Cardiac muscle cell (in vitro differentiated cells and primary cell): ENCODE results near the gene ARHGEF3. TPM values are rescaled to one million over a fixed set of nuclear protein-coding genes. Genes with fewer than 3 reads are reported as not detected.
A peak's percentile ranks its signal among the peaks of the same experiment; 100 is the strongest.

Source experiments
- DNase-seq, 2 donors: peaks; one replicate each; pipeline versions ENCODE4 v3.0.0 to v3.0.0-alpha.2; 2010 to 2017; ENCODE audit warnings: low read depth in 1 of 2, low spot score in 1 of 2
- H3K27ac ChIP-seq: fragments of 200-600 bp; sonication (generic); 2 replicates; pipeline ENCODE4 v1.5.1; 2016
- H3K27me3 ChIP-seq: fragments of 200-600 bp; sonication (generic); 2 replicates; pipeline ENCODE4 v1.6.0; 2016; ENCODE audit warnings: control low read depth
- H3K36me3 ChIP-seq: fragments of 200-600 bp; sonication (generic); 2 replicates; pipeline ENCODE4 v1.5.1; 2016; ENCODE audit warnings: control low read depth
- H3K4me1 ChIP-seq: fragments of 200-600 bp; sonication (generic); 2 replicates; pipeline ENCODE4 v1.8.1; 2017; ENCODE audit warnings: low read depth, mild to moderate bottlenecking, mixed run types
- H3K4me3 ChIP-seq: fragments of 200-600 bp; sonication (generic); 2 replicates; pipeline ENCODE4 v1.5.1; 2016; ENCODE audit warnings: mild to moderate bottlenecking
- H3K9me3 ChIP-seq: fragments of 200-600 bp; sonication (generic); 2 replicates; pipeline ENCODE4 v1.5.1; 2017; ENCODE audit warnings: low read depth, mild to moderate bottlenecking, control low read depth
- polyA plus RNA-seq: library from polyadenylated mRNA; unstranded; fragments of >200 nt; fragmentation: Nextera tagmentation; extraction: Ambion mirVana; gene quantifications from 2 replicates; pipeline ENCODE4 v1.2.1, GENCODE V29; 2016
- total RNA-seq: library from RNA; depleted of rRNA; stranded (reverse); fragments of >200 nt; gene quantifications from 2 replicates; pipeline ENCODE4 v1.2.3, GENCODE V29; 2016
- TF ChIP-seq, protein P1 (sequence below): IDR thresholded peaks from 2 replicates; pipeline ENCODE4 v1.5.1; 2012; ENCODE audit warnings: low read depth, mild to moderate bottlenecking, low read length

Gene ARHGEF3
- total and polyA plus RNA-seq, 2 experiments from 2014 or later, result 9.3 to 12.8 TPM

DNA sequence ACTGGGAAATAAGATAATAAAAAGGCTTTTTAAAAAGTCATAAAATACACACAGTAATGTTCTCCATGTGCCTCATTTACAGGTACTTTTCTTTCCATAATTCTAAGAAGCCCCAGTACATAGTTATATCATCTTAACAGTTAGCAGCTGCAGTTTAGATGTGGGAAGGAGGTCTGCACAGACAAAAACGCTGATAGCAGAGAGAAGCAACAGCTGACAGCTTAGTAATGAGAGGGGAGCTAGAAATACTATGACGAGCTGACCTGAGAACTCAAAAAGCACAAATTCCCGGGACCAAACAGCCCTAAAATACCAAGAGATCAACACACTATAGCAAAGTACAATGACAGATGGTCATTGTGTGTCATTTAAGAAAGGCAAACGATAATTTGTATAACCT is 36.7 kb upstream of the ARHGEF3 start:
- no peak overlapping the region for H3K4me3 ChIP-seq
- H3K9me3 ChIP-seq, result no peaks in the 10 kb centered on the region
- no peak overlapping the region for H3K27ac ChIP-seq
- no peaks in the 10 kb centered on the region for H3K36me3 ChIP-seq
- H3K27me3 ChIP-seq, result no peaks in the 10 kb centered on the region
- TF ChIP-seq, protein P1, sequence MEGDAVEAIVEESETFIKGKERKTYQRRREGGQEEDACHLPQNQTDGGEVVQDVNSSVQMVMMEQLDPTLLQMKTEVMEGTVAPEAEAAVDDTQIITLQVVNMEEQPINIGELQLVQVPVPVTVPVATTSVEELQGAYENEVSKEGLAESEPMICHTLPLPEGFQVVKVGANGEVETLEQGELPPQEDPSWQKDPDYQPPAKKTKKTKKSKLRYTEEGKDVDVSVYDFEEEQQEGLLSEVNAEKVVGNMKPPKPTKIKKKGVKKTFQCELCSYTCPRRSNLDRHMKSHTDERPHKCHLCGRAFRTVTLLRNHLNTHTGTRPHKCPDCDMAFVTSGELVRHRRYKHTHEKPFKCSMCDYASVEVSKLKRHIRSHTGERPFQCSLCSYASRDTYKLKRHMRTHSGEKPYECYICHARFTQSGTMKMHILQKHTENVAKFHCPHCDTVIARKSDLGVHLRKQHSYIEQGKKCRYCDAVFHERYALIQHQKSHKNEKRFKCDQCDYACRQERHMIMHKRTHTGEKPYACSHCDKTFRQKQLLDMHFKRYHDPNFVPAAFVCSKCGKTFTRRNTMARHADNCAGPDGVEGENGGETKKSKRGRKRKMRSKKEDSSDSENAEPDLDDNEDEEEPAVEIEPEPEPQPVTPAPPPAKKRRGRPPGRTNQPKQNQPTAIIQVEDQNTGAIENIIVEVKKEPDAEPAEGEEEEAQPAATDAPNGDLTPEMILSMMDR, result no peak
- no peak for DNase-seq
- no peaks in the 10 kb centered on the region for H3K4me1 ChIP-seq

DNA sequence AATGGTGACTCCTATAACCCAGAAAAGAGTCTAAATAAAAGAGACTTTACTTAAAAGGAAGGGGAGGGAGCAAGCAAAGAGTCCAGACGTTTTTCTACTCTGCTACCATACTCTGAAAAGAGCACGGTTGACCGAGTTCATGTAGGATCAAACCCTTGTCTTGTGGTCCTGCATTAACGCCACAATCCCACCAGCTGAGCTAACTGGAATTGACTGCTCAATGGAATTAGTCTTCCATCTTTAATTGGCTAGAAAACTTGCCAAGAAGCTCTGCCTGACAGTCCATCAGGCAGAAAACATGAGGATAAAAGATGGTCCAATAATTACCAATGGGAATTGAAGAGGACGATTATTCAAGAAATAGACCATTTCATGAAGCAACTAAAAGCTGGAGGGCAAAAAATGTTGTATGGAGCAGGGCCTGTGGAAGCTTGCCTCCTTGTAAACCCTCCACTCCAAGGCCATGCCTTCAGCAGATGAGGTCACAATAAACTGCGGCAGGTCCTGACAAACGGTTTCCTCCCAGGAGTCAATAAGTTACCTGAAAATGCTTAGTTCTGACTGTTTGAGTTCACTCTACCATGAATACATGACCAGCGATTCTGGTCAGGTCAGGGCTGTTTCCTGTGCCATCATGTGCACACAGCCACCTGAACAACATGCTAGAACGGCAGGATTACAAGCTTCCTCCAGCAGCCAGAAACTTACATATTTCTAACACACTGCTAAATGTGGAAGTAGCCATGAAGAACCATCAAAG is 35.6 kb upstream of the ARHGEF3 start:
- Histone ChIP-seq H3K36me3 (no peaks in the 10 kb centered on the region), H3K27ac (no peak overlapping the region), H3K4me1 (no peaks in the 10 kb centered on the region), H3K27me3 (no peaks in the 10 kb centered on the region), H3K4me3 (no peak overlapping the region), H3K9me3 (no peaks in the 10 kb centered on the region)
- TF ChIP-seq, protein P1, result no peak
- no peak for DNase-seq

DNA sequence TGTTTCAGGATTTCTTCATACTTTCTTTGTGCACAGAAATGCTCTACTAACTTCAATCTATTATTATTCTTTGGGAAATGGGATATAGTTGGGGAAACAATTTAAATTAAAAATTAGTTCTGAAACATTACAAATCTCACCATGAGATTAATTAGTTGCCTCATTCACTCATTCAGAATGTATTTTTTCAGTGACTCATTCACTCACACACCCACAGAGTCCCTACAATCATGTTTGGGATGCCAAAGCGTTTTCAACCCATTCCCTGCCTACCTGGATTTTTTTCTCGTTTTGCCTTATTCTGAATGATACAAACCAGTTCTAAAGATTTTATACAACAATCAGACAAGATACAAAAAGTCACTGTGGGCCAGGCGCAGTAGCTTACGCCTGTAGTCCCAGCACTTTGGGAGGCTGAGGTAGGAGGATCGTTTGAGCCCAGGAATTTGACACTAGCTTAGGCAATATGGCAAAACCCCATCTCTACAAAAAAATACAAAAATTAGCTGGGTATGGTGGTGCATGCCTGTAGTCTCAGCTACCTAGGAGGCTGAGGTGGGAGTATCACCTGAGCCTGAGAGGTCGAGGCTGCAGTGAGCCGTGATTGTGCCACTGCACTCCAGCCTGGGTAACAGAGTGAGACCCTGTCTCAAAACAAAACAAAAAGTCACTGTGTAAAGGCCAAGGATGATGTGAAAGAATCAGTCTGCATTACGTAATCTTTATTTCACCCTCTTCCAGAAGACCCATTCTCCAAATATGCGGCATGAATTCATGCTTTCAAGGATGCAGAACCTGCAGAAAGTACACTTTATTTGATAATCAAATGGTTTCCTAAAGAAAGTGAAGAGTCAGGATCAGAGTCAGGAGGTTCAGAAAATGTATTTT is 34.8 kb upstream of the ARHGEF3 start:
- peak in 1 of 2 donors; percentile 36 for DNase-seq
- Histone ChIP-seq H3K27me3 (no peaks in the 10 kb centered on the region), H3K36me3 (no peaks in the 10 kb centered on the region), H3K27ac (no peak overlapping the region), H3K4me3 (no peak overlapping the region), H3K9me3 (no peaks in the 10 kb centered on the region), H3K4me1 (no peaks in the 10 kb centered on the region)
- TF ChIP-seq, protein P1, result no peak

DNA sequence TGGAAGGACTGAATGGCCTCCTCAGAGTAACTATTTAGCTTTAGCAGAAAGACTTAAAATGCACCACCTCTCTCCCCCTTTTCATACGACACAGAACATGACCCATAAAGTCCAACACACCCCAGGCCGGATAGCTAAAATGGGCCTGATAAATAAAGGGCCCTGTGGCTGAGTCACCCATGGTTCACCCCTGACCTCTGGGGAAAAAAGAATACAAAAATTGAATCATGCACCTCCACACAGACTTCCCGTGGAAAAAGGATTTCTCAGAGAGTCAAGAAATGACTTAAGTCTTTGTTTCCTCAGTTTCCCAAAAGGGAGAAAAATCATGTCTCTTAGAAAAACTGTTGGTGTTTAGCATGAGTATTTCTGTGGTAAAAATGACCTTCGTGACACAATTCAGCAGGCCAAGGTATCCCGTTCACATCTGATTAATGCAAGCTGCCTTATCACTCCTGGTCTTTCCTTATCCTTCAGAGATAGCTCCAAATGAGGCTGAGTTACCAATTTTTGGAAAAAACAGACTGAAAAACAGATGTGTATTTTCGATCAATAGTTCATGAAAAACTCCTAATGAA is 34.0 kb upstream of the ARHGEF3 start:
- Histone ChIP-seq H3K36me3 (no peaks in the 10 kb centered on the region), H3K4me1 (no peaks in the 10 kb centered on the region), H3K9me3 (no peaks in the 10 kb centered on the region), H3K27me3 (no peaks in the 10 kb centered on the region), H3K27ac (no peak overlapping the region), H3K4me3 (no peak overlapping the region)
- DNase-seq, result peak in 1 of 2 donors; percentile 19
- TF ChIP-seq, protein P1, result no peak

DNA sequence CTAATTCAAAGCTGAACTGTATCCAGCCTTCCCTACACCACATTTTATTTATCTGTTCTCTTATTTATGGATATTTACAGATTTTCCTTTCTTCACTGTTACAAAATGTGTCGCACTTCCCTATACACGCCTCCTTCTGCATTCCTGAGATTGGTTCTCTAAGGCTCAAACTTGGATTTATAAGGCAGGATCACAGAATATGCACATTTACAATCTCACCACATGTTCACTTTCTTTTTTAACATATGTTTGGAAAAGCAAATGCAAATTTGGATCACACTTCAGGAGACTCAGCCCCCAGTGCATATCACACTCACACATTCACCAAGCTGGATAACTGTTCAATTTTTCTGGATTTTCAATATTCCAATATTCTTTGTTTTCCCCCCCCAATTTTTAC is 31.8 kb upstream of the ARHGEF3 start:
- no peak overlapping the region for H3K27ac ChIP-seq
- TF ChIP-seq, protein P1, result no peak
- H3K4me1 ChIP-seq, result no peaks in the 10 kb centered on the region
- no peak overlapping the region for H3K4me3 ChIP-seq
- DNase-seq, result no peak
- no peaks in the 10 kb centered on the region for H3K36me3 ChIP-seq
- no peaks in the 10 kb centered on the region for H3K27me3 ChIP-seq
- H3K9me3 ChIP-seq, result no peaks in the 10 kb centered on the region
